Measurements from ENCODE around the gene TRIM75.
"Not testable (repeated sequence)": the region's sequence is repeated elsewhere in the genome, so short reads cannot be mapped to it uniquely, and the experiment has no call there.

The TRIM75 gene

GRCh38 chr4:165053645-165054044 is at the start of gene TRIM75:
Gene TRIM75, plus strand, starts transcription at chr4:165053866. Its CDS starts 5,282 bp downstream, at chr4:165059148.
- DNase-seq (ENCODE audit: low read depth): no peak

GRCh38 chr4:165005352-165005925 is 48.2 kb upstream of the TRIM75 start:
- no peak for DNase-seq (ENCODE audit: low read depth)

- no peak for DNase-seq (ENCODE audit: low read depth)
Measured at GRCh38 chr4:165006456-165006855, 47.2 kb upstream of the TRIM75 start.

GRCh38 chr4:165006886-165007285 is 46.8 kb upstream of the TRIM75 start:
- DNase-seq (ENCODE audit: low read depth): no peak

GRCh38 chr4:165009493-165010227 is 44.0 kb upstream of the TRIM75 start:
- DNase-seq (ENCODE audit: low read depth): no peak

GRCh38 chr4:165010487-165010886 is 43.2 kb upstream of the TRIM75 start:
- DNase-seq (ENCODE audit: low read depth): no peak

- DNase-seq (ENCODE audit: low read depth): no peak
Measured at GRCh38 chr4:165010991-165011390, 42.7 kb upstream of the TRIM75 start.

- no peak for DNase-seq (ENCODE audit: low read depth)
Measured at GRCh38 chr4:165011403-165011802, 42.3 kb upstream of the TRIM75 start.

- no peak for DNase-seq (ENCODE audit: low read depth)
Measured at GRCh38 chr4:165013691-165014090, 40.0 kb upstream of the TRIM75 start.

- no peak for DNase-seq (ENCODE audit: low read depth)
Measured at GRCh38 chr4:165016971-165017370, 36.7 kb upstream of the TRIM75 start.

GRCh38 chr4:165019995-165020394 is 33.7 kb upstream of the TRIM75 start:
- not testable (repeated sequence) for DNase-seq (ENCODE audit: low read depth)

GRCh38 chr4:165025782-165026181 is 27.9 kb upstream of the TRIM75 start:
- DNase-seq (ENCODE audit: low read depth): not testable (repeated sequence)

- no peak for DNase-seq (ENCODE audit: low read depth)
Measured at GRCh38 chr4:165027762-165028402, 25.8 kb upstream of the TRIM75 start.

GRCh38 chr4:165031436-165032211 is 22.0 kb upstream of the TRIM75 start, which contains the start of gene TRIM60:
Gene TRIM60, plus strand, starts transcription at chr4:165031999. Its CDS starts 8,074 bp downstream, at chr4:165040073.
- DNase-seq (ENCODE audit: low read depth): no peak

- DNase-seq (ENCODE audit: low read depth): no peak
Measured at GRCh38 chr4:165048170-165048569, 5.5 kb upstream of the TRIM75 start.

- DNase-seq (ENCODE audit: low read depth): no peak
Measured at GRCh38 chr4:165052627-165053026, 1.0 kb upstream of the TRIM75 start.

- no peak for DNase-seq (ENCODE audit: low read depth)
Measured at GRCh38 chr4:165055601-165056000, 1.9 kb downstream of the TRIM75 start.

GRCh38 chr4:165058666-165059065 is 5.0 kb downstream of the TRIM75 start:
- DNase-seq (ENCODE audit: low read depth): no peak

- no peak for DNase-seq (ENCODE audit: low read depth)
Measured at GRCh38 chr4:165059386-165059785, 5.7 kb downstream of the TRIM75 start.

GRCh38 chr4:165060938-165061337 is 7.3 kb downstream of the TRIM75 start:
- DNase-seq (ENCODE audit: low read depth): no peak

GRCh38 chr4:165070560-165070959 is 16.9 kb downstream of the TRIM75 start:
- no peak for DNase-seq (ENCODE audit: low read depth)

GRCh38 chr4:165073346-165073745 is 19.7 kb downstream of the TRIM75 start:
- not testable (repeated sequence) for DNase-seq (ENCODE audit: low read depth)
